ENCODE data around the gene FTH1.
"Not testable (repeated sequence)": the region's sequence is repeated elsewhere in the genome, so short reads cannot be mapped to it uniquely, and the experiment has no call there.

The FTH1 gene

DNA sequence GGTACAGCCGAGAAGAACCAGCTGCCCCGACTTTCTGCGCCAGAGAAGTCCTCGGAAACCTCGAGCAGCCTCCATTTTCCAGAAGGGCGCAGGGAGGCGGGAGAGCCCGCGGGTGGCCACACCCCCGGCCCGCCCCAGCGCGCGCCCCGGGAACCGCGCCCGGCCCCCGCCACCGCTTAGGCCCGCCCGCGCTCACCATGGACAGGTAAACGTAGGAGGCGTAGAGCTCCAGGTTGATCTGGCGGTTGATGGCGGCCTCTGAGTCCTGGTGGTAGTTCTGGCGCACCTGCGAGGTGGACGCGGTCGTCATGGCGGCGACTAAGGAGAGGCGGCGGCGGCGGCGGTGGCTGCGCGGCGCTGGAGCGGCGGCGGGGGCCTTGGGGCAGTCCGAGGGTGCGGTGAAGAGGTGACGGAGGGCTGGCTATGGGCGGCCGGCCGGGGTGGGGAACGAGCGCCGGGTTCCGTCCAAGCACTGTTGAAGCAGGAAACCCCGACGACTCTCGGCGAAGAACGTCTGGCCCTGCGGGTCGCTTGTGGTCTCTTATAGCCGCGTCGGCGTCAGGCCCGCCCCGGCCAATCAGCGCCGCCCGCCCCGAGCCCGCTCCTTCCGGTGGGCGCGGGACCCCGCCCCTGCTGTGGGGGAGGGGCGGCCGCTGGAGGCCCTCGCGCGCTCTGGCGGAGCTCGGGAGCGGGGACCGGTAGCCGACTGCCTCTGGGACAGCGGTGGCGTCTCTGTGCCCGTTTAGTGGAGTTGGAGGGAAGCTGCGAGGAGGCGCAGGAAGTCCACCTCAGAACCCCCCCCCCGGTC lies at the start of gene FTH1:
Gene FTH1 (minus strand): TSS at position 519 of the 808 bp plus-strand sequence. CDS start 209 bp downstream, at position 310.
- DNase-seq (ENCODE audit: low read depth in 2 of 2, low spot score in 1 of 2), result peak; percentile 62 to 74

DNA sequence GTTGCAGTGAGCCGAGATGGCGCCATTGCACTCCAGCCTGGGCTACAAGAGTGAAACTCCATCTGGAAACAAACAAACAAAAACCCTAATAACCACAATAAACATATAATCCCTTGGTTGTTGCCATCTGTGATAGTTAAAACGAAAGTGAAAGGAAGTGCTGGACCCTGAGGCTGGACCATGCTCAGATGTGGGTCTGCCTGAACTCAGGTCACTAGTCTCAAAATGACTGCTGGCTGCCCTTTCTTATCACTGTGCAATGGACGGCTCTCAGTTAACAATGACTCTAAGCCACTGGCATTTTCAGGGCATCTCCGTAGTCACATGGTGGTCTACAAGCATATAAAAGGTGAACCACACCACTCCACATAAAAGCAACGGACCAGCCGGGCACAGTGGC lies 48.2 kb upstream of the FTH1 start:
- no peak for DNase-seq (ENCODE audit: low read depth in 2 of 2, low spot score in 1 of 2)

DNA sequence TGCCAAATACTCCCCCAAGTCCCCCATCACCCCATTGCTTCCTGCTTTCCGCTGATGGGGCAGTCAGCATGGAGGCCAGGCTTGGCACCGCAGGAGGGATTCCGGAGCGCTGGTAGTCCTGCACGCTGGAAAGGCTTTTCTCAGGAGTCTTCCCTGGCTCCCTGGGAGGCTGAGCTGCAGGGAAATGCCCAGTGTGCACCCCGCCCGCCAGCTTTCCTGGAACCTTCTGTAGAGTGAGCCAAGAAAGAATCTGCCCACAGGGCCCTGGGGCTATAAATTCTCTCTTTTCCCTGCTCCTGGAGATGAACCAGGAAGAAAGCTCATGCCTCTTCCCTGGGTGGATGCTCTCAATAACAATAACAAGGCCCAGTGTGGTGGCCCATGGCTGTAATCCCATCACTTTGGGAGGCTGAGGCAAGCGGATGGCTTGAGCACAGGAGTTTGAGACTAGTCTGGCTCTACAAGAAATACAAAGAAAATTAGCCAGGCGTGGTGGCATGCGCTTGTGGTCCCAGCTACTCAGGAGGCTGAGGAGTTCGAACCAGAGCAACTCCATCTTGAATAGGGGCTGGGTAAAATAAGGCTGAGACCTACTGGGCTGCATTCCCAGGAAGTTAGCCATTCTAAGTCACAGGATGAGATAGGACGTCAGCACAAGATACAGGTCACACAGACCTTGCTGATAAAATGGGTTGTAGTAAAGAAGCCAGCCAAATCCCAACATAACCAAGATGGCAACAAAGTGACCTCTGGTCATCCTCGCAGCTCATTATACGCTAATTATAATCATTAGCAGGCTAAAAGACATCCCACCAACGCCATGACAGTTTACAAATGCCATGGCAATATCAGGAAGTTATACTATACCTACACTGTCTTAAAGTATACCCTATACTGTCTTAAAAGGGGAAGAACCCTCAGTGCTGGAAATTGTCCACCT lies 46.4 kb upstream of the FTH1 start:
- no peak for DNase-seq (ENCODE audit: low read depth in 2 of 2, low spot score in 1 of 2)

DNA sequence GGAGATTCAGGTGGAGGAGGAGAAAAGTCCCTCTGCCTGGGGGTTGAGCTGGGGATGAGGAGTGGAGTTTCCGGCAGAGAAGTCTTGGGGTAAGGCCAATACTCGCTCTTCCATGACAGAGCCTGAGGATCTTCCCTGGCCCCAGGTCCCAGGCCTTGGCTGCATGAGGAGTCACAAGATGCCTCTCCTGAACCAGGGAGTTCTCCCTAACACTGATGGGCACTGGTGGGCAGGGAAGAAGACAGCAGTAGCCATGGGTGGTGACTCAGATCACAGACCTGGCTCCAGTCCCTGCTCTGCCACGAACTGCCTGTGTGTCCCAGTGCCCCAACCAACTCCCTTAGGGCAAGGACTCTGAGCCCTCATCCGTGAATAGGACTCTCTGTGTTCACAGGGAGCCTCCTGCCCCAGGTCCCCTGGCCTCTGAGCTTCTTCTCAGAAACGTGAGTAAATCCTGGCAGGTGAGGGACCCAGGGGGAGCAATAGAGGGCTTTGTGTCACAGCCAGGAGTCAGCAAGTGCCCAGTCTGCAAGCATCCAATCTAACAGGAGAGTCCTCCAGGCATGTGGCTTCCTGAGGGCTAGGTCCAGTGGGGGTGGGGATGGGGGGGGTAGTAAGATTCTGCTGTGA lies 45.5 kb upstream of the FTH1 start:
- DNase-seq (ENCODE audit: low read depth in 2 of 2, low spot score in 1 of 2), result no peak

DNA sequence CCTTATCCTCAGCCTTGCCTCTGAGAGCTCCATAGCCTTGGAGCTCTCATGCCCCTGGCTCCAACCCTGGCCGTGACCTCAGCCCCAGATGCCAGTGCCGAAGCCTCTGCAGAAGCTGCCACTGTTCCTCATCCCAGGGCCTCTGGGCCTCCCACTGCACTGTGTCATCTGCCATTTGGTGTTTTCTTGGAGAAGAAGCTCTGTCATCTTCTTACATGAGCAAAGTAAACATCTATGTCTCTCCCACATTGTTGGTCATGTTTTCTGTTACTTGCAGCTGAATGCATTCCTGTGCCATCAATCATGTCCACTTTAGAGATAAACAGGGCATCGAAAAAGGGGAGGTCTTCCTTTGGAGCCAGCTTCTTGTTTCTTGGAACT lies 45.0 kb upstream of the FTH1 start:
- DNase-seq (ENCODE audit: low read depth in 2 of 2, low spot score in 1 of 2), result no peak

DNA sequence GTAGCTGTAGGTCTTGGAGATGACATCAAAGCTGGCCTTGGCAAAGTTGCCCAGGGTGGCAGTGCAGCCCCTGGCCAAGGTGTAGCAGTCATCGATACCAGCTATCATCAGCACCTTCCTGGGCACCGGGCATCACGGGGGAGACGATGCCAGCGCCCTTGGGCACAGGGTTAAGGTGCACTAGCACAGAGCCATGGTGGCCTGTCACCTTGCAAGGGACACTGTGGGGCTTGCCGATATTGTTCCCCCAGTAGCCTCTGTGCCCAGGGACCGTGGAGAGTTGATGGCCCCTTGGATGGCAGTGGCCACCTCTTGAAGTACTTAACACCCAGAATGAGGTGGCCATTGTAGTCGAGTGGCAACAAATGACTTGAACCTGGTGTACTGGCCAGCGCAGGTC lies 44.4 kb upstream of the FTH1 start:
- DNase-seq (ENCODE audit: low read depth in 2 of 2, low spot score in 1 of 2), result no peak

DNA sequence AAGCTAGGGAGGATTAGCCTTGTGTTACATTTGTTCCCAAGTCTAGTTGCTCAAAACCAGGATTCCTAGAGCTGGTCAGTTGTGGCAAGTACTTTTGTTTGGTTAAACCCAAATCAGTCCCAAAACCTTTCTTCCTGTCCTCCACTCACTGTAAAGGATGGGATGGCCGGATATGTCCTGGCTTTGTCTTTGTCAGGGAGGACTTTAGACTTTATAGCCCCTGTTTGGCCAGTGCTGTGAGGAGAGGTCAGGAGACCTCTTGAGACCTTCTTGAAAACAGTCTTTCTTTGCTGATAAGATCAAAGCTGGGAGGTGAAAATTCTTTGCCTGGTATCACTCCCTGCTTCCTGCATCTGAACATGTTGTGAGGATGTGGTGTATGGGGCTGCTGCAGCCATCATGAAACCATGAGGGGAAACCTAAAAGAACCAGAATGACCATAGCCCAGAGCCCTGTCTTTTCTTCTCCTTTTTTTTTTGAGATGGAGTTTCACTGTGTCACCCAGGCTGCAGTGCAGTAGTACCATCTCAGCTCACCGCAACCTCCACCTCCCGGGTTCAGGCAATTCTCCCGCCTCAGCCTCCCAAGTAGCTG lies 43.6 kb upstream of the FTH1 start:
- DNase-seq (ENCODE audit: low read depth in 2 of 2, low spot score in 1 of 2), result no peak

DNA sequence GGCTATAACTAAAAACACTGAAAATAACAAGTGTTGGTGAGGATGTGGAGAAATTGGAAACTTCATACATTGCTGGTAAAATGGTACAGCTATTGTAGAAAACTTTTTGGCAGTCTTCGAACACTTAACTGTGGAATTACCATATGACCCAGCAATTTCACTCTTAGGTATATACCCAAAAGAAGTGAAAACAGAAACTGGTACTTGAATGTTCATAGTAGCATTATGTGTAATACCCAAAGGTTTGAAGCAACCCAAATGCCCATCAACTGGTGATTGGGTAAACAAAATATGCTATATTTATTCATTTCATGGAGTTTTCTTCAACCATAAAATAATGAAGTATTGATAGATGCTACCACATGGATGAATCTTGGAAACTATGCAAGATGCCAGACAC lies 40.8 kb upstream of the FTH1 start:
- DNase-seq (ENCODE audit: low read depth in 2 of 2, low spot score in 1 of 2), result no peak

DNA sequence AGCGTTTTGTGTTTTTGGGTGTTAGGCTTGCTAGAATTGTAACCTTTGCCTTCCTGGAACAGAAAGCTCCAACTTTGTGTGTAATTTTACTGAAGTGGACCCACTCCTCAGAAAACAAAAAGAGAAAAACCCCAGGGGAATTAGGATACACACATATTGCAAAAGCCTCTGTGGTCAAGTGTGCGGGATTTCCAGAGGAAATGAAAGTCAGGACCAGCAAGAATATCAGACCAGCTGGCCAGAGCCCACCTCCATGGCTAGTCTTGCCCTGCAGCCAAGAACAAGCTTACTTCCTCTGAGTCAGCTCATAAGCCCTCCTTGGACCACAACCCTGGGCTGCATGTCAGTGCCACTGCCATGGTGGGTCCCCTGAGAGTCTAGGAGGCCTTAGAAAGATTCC lies 37.0 kb upstream of the FTH1 start:
- no peak for DNase-seq (ENCODE audit: low read depth in 2 of 2, low spot score in 1 of 2)

DNA sequence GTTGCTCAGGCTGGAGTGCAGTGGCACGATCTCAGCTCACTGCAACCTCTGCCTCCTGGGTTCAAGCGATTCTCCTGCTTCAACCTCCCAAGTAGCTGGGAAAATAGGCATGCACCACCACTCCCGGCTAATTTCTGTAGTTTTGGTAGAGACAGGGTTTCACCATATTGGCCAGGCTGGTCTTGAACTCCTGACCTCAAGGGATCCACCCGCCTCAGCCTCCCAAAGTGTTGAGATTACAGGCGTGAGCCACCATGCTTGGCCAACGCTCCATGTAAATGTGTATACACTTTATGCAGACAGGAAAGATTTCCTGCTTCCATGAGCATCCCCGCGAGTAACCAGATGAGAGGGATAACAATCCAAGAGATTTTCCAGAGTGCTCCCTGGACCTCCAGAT lies 34.8 kb upstream of the FTH1 start:
- not testable (repeated sequence) for DNase-seq (ENCODE audit: low read depth in 2 of 2, low spot score in 1 of 2)

DNA sequence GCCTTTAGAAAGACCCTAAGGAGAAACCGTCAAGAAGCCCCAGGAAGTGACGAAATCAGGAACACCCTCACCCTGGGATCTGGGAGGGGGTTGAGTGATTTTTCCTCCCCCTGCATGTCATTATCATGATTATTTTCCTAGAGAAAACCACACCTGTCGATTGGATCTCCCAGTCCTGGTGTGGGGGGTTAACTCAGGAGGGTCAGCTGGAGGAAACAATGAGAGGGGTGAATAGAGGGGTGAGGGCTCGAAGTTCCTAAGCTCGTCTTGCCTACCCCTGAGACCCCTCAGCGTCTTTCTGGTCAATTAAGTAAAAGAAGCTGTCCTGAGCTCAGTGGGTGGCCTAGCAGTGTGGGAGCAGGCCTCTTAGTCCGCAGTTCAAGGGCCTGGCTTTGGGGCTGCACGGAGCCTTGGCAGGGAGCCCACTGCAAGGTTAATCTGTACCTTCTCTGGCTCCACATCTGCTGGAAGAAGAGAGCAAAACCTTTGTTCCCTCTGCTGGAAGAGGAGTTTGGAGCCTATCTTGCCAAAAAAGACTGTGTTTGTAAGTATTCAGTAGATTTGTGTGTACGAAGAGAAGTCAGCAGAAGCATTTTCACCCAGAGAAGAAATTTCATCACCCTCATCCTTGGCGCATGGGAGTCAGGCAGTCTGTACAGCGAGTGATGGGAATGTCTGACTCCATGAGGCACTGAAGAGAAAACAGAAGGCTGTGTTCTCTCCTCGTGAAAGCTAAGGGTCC lies 34.2 kb upstream of the FTH1 start:
- DNase-seq (ENCODE audit: low read depth in 2 of 2, low spot score in 1 of 2), result no peak

DNA sequence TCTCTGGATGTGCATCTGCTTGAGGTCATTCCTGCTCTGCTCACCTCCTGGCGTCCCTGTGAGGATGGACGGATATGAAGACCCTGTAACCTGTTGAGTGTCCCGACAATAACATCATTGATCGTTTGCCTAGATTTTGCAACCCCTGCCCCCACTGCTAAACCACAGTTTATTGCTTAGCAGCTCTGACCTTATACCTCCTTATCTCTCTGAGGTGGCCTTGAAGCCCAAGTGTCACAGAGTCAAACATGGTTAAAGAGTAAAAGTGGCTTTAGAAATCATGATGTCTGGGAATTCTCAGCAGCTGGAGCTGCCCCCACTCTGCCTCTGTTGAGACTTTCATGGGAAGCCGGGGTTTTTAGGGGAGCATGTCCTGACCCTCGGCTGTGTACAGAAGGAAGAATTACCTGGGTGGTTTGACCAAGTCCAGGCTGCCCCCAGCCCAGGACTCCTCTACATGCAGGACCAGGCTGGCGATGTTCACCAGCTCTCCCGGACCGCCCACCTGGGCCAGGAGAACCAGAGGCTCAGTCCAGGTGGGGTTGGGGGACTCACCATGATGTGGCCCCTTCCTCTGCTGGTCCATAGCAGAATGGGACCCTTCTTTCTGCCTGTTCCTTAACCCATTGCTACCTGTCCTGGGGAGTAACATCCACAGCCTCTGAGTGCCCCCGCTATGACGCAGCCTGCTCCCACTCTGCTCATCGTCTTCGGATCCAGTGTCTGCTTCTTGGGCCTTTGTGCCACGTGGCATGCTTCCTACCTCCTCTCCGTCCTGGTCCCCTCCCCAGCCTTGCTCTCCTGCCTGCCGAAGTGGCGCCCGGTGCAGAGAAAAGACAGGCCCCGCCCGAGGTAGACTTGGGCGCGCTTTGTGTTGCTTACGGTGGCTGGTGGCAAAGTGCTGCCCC lies 33.4 kb upstream of the FTH1 start:
- DNase-seq (ENCODE audit: low read depth in 2 of 2, low spot score in 1 of 2), result no peak

DNA sequence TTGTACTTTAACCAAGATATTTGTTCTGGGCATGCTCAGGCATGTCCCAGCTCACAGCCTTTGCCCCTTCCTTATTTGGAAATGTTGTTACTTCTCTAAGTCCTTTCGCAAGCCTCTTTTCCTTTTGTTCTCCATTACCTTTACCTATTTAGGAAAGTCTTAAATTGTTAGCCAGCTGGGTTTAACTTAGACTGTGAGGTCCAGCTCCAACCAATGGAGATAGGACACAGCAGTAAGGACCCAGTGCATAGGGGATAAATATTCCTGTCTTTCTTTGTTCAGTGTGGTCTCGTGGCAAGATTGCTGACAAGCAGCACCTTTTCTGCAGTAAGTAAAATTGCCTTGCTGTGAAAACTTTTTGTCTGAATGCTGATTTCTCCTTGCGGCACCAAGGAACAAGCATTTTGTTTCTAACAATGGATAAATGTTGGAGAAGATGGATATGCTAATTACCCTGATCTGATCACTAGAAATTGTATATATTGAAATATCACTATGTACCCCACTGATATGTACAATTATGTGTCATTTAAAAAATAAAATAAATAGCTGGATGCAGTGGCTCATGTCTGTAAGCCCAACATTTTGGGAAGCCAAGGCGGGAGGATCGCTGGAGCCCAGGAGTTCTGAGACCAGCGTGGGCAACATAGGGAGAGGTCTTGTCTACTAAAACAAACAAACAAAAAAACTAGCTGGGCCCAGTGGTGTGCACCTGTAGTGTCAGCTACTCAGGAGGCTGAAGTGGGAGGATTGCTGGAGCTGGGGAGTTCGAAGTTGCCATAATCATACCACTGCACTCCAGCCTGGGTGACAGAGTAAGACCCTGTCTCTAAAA lies 31.9 kb upstream of the FTH1 start:
- DNase-seq (ENCODE audit: low read depth in 2 of 2, low spot score in 1 of 2), result no peak

DNA sequence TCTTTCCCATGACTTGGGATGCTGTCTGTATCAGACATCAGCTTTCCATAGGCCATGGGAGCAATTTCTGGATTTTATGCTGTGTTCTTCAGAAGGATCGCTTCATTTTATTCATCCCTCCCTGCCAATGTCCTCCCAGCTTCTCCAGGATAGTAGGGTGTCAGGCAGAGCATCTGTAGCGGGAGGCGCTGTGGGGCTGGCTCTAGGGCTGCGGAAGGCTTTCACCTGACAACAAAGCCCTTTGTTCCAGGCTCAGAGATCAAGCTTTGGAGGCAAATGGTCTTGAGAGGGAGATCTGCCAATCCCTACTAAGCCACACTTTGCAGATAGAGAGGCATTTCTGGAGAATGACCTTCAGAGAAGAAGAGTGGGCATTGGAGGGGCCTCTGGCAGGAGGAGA lies 29.5 kb upstream of the FTH1 start:
- DNase-seq (ENCODE audit: low read depth in 2 of 2, low spot score in 1 of 2), result no peak

DNA sequence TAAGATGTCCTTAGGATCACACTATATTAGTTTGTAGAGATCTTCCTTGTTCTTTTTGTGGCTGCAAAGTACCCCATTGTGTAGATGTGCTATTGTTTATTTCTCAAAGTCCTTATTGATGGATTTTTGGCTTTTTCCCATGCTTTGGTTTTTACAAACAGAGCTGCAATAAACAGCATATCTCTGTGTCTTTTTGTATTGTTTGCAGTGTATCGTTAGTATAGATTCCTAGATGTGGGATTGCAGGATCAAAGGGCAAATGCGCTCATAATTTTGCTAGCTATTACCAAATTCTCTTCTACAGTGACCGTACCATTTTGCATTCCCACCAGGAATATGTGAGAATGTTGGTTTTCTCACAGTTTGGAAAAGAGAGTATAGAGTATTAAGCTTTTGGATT lies 27.5 kb upstream of the FTH1 start:
- DNase-seq (ENCODE audit: low read depth in 2 of 2, low spot score in 1 of 2), result no peak

DNA sequence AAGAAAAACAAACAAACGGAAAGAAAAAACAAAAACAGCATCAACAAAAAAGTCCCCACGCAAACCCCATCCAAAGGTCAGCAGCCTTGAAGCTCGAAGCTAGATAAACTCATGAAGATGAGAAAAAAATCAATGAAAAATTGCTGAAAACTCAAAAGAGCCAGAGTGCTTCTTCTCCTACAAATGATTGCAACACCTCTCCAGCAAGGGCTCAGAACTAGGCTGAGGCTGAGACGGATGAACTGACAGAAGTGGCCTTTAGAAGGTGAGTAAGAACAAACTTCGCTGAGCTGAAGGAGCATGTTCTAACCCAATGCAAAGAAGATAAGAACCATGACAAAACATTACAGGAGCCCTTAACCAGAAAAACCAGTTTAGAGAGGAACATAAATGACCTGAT lies 18.4 kb upstream of the FTH1 start:
- no peak for DNase-seq (ENCODE audit: low read depth in 2 of 2, low spot score in 1 of 2)

DNA sequence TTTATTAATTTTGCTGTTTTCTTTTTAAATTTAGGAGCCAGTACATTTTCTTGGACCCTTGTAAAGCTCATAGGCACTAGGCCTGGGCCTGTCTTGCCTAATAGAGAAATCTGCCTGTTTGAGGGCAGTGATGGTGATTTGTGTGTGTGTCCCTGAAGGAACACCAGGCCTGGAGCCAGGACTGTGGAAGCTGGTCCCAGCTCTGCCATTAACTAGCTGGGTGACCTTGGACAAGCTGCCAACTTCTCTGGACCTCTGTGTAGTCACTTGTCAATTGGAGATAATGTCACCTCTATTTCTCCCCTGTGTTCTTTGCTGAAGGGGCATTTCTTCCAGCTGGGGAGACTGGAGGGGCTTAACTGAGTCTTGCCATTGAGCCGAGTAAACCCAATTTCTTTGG lies 16.0 kb upstream of the FTH1 start:
- DNase-seq (ENCODE audit: low read depth in 2 of 2, low spot score in 1 of 2), result no peak

DNA sequence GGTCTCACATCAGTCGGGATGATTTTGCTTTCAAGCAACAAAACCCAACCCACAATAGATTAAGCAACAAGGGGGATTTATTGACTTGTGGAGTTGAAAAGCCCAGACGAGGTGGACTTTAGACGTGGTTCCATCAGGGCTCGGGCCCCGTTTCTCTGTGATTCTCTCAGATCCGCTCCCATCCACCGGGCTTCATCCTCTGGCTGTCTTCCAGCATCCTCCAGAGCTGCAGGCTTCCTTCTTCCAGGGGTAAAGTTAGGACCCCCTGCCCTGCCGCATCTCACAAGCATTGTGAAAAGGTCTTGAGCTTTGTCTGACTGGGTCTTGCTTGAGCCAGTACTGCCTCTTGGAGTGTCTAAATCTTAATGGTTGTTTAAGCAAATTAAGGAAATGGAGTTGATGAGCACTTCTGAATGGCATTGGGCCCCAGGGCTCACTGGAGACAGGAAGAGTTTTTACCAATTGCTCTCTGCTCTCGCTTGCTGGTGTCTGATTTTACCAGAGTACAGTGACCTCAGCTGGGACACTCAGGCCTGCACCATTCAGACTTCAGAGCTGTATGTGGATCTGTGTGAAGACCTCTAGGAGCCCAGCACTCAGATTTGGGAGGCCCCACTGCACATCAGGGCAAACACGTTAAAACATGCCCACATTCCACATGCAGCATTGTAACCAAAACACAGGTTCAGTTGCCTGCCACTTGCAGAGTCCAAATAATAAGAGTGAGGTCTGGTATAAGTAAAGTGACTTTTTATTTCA lies 13.5 kb upstream of the FTH1 start:
- DNase-seq (ENCODE audit: low read depth in 2 of 2, low spot score in 1 of 2), result no peak
